Adrenal gland (tissue), 12 donors: Measurements from ENCODE around the gene GRB10. TPM values are rescaled to one million over a fixed set of nuclear protein-coding genes. Genes with fewer than 3 reads are reported as not detected.
A peak's percentile ranks its signal among the peaks of the same experiment; 100 is the strongest.

ENCODE experiments used
- DNase-seq, 7 donors: peaks; one replicate each; pipeline ENCODE4 v3.0.0-alpha.2; 2019 to 2020
- H3K27ac ChIP-seq, 5 donors: fragments of 200-600 bp; sonication (generic) in 4 of 5; 1 replicate in 3 of 5; 2 replicates in 2 of 5; pipeline versions ENCODE4 v1.5.1 to v1.8.0; 2016 to 2020; ENCODE audit warnings: mild to moderate bottlenecking in 1 of 5
- H3K27me3 ChIP-seq: fragments of 200-600 bp; 2 replicates; pipeline ENCODE4 v1.8.0; 2021
- H3K36me3 ChIP-seq, 2 donors: fragments of 200-600 bp; replicated peaks in 1 of 2; 1 replicate in 1 of 2; 2 replicates in 1 of 2; pipeline versions ENCODE4 v1.5.1 to v1.8.0; 2018 to 2022
- H3K4me1 ChIP-seq, 2 donors: fragments of 200-600 bp; replicated peaks in 1 of 2; 1 replicate in 1 of 2; 2 replicates in 1 of 2; pipeline versions ENCODE4 v1.5.1 to v1.8.0; 2018 to 2021
- H3K4me3 ChIP-seq, 4 donors: fragments of 200-600 bp; sonication (generic) in 3 of 4; one replicate each; pipeline ENCODE4 v1.5.1; 2016 to 2018
- H3K9me3 ChIP-seq, 3 donors: fragments of 200-600 bp; sonication (generic) in 1 of 3; replicated peaks in 1 of 3; 1 replicate in 2 of 3; 2 replicates in 1 of 3; pipeline versions ENCODE4 v1.5.1 to v1.8.0; 2016 to 2021
- POLR2A ChIP-seq, 2 donors: fragments of 450-650 bp; IDR thresholded peaks; one replicate each; pipeline ENCODE4 v1.6.1; 2017; ENCODE audit warnings: antibody characterized with exemption in 2 of 2, mild to moderate bottlenecking in 2 of 2, moderate library complexity in 1 of 2
- WGBS, 4 donors: extraction: QIAGEN DNeasy Blood & Tissue Kit in 2 of 4; methylation state at CpG; one replicate each; pipeline versions ENCODE4 v1.1.5 to v1.1.7; 2013 to 2017; 5-methylcytosine and 5-hydroxymethylcytosine counted together
- intact Hi-C, 2 donors: fragments of 100-400 bp; cut with DNase I; formaldehyde crosslinking; loops; one replicate each; pipeline versions ENCODE4 v1.14.1 to v1.15.0; 2022 to 2023
- polyA plus RNA-seq, 3 donors: library from polyadenylated mRNA; stranded (reverse); fragments of 200-250 nt in 2 of 3; fragments of 350-450 nt in 1 of 3; fragmentation: Illumina TruSeq in 1 of 3; extraction: RNeasy Lipid Tissue Mini Kit (QIAGEN cat#74804) in 1 of 3; gene quantifications; one replicate each; pipeline ENCODE4 v1.2.3, GENCODE V29; 2013 to 2014
- total RNA-seq, 9 donors: library from RNA; depleted of rRNA in 4 of 9; stranded (reverse); fragments of >200 nt in 4 of 9; fragments of 120-200 nt in 1 of 9; fragmentation: NEBNext Ultra II Directional in 1 of 9; extraction: Animal tissue kit (Norgen Biotek cat#: 25700) in 1 of 9; gene quantifications; one replicate each; pipeline versions ENCODE4 v1.1.0 to v1.2.4, GENCODE V29; 2013 to 2023
- TF ChIP-seq, protein P1 (sequence below), 6 experiments: fragments of 450-650 bp in 4 of 6; fragments of 200-600 bp in 2 of 6; sonication (generic) in 1 of 6; IDR thresholded peaks; 1 replicate in 5 of 6; 2 replicates in 1 of 6; pipeline versions ENCODE4 v1.5.1 to v1.8.0; 2016 to 2021; ENCODE audit warnings: antibody characterized with exemption in 6 of 6, mild to moderate bottlenecking in 2 of 6, moderate library complexity in 1 of 6
- donor health status: healthy with polysubstance abuse.
- donor health status: Bipolar disorder and iron deficiency.
- donor health status: DM: yes; HTN: yes; CAD: no.
- donor health status: DM: no; HTN: no; CAD: no.
- donor health status: DM: no; HTN: no; CAD: no.
- donor health status: DM: yes; HTN: yes; CAD: no.

The GRB10 gene
- total and polyA plus RNA-seq, 12 donors: 33.5 to 158 (median 67.3) TPM

DNA sequence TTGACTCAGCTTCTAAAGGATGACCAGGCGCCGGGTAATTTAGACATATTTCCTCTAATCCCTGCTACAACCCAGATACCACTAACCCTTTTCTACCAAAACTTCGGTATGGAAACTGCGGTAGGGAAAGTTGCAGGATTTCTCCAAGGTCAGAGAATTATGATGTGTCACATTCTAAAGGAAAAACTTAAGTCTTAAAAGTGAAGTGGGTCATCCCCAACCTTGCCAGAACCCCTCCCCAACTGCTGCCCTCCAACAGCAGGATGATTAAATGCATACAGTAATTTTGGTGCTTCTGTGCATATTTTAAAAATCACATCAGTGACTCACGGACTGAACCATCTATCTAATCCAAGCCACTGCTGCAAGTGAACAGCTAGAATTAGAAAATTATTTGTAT lies 52.7 kb downstream of the GRB10 start:
- WGBS, 4 donors: 39 to 63% (median 49%) methylated on average over 5 of the region's 5 CpGs
- Histone ChIP-seq H3K36me3 (no peaks in the 10 kb centered on the region), H3K27ac (peak overlapping the region; percentile 26 to 78 (median 49)), H3K4me3 (no peak overlapping the region), H3K9me3 (no peaks in the 10 kb centered on the region), H3K27me3 (no peaks in the 10 kb centered on the region), H3K4me1 (peaks cover 11 to 77% of the 10 kb centered on the region in 2 donors)
- intact Hi-C loops: no loop called here
- TF ChIP-seq POLR2A (IDR thresholded peaks at IDR 0.05): no peak
- TF ChIP-seq, protein P1, sequence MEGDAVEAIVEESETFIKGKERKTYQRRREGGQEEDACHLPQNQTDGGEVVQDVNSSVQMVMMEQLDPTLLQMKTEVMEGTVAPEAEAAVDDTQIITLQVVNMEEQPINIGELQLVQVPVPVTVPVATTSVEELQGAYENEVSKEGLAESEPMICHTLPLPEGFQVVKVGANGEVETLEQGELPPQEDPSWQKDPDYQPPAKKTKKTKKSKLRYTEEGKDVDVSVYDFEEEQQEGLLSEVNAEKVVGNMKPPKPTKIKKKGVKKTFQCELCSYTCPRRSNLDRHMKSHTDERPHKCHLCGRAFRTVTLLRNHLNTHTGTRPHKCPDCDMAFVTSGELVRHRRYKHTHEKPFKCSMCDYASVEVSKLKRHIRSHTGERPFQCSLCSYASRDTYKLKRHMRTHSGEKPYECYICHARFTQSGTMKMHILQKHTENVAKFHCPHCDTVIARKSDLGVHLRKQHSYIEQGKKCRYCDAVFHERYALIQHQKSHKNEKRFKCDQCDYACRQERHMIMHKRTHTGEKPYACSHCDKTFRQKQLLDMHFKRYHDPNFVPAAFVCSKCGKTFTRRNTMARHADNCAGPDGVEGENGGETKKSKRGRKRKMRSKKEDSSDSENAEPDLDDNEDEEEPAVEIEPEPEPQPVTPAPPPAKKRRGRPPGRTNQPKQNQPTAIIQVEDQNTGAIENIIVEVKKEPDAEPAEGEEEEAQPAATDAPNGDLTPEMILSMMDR (IDR thresholded peaks at IDR 0.05): no peak
- peak in 1 of 7 donors; percentile 23 for DNase-seq

DNA sequence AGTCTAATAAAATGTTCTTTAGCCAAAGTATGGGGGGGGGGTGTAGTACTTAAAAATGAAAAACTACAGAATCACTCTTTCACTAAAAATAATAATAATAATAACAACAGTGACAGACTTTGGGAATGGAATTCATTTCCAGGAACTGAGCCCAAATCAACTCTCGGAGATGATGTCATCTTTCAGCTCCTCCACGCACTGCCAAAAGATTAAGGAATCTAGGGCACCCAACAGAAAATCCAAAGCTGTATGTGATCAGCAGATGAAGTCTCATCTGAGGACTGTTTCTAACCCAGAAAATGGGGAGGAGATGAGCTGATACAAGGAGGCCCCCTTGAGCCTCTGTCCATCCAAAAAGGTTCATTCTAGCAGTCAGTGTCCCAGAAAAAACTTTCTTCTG lies 54.5 kb downstream of the GRB10 start:
- TF ChIP-seq, protein P1 (IDR thresholded peaks at IDR 0.05): no peak
- no peak for TF ChIP-seq POLR2A (IDR thresholded peaks at IDR 0.05)
- Histone ChIP-seq H3K36me3 (no peaks in the 10 kb centered on the region), H3K27ac (peak overlapping the region in 2 of 5 donors; percentile 25 to 60), H3K4me3 (no peak overlapping the region), H3K9me3 (no peaks in the 10 kb centered on the region), H3K27me3 (no peaks in the 10 kb centered on the region), H3K4me1 (peaks cover 19 to 80% of the 10 kb centered on the region in 2 donors)
- DNase-seq: peak in 2 of 7 donors; percentile 37 to 49
- WGBS, 4 donors: 25 to 36% (median 33%) methylated on average over 2 of the region's 2 CpGs
- intact Hi-C loops: no loop called here

DNA sequence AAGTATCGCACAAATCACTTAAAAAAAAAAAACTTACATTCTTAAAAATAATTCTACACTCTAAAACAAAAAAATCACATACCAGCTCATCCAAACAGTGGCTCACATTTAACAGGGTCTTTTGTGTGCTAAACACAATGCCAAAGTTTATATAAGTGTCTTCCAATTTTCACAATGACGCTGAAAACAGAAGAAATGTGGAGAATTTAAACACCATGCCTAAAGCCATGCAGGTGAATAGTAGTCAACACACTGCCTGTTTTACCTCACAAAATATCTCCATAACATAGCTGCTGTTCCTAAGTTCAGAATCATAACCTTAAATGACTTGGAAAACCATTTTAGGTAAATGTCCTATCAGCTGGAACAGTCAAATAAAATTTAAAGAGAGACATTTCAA lies 55.0 kb downstream of the GRB10 start:
- H3K27ac ChIP-seq: peak overlapping the region in 1 of 5 donors; percentile 60
- H3K27me3 ChIP-seq: no peaks in the 10 kb centered on the region
- H3K4me1 ChIP-seq: peaks cover 19 to 79% of the 10 kb centered on the region in 2 donors
- no peak overlapping the region for H3K4me3 ChIP-seq
- TF ChIP-seq, protein P1 (IDR thresholded peaks at IDR 0.05): no peak
- TF ChIP-seq POLR2A (IDR thresholded peaks at IDR 0.05): no peak
- intact Hi-C loops: no loop called here
- H3K36me3 ChIP-seq: no peaks in the 10 kb centered on the region
- no peak for DNase-seq
- 87 to 95% (median 92%) methylated on average over 2 of the region's 2 CpGs for WGBS, 4 donors
- no peaks in the 10 kb centered on the region for H3K9me3 ChIP-seq

DNA sequence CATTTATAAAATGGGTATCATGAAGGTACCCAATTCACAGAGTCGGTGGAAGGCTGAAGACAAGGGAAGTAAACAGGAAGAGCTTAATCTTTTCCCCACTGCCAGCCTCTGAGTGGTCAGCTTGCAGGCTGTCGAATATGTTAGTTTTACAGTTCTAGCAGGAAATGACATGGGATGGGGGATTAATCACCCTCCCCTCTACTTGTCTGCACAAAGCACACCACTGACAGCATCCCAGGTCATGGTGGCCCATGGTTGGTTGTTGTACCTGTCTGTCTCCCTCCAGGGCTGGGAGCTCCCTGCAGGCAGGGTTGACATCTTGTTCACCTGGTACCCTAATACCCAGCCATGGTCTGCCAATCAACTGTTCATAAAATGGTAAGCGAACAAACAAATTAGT lies 55.6 kb downstream of the GRB10 start:
- no peak overlapping the region for H3K4me3 ChIP-seq
- H3K4me1 ChIP-seq: peaks cover 19 to 79% of the 10 kb centered on the region in 2 donors
- TF ChIP-seq, protein P1 (IDR thresholded peaks at IDR 0.05): no peak
- no peak for TF ChIP-seq POLR2A (IDR thresholded peaks at IDR 0.05)
- 73 to 83% (median 77%) methylated on average over 3 of the region's 3 CpGs for WGBS, 4 donors
- H3K36me3 ChIP-seq: no peaks in the 10 kb centered on the region
- H3K27ac ChIP-seq: peak overlapping the region in 1 of 5 donors; percentile 76
- no peaks in the 10 kb centered on the region for H3K9me3 ChIP-seq
- intact Hi-C loops: no loop called here
- no peaks in the 10 kb centered on the region for H3K27me3 ChIP-seq
- no peak for DNase-seq
